Adrenal gland (tissue), 5 donors: ENCODE data around the gene TM7SF2.

Source experiments
- POLR2A ChIP-seq, 2 donors: fragments of 450-650 bp; IDR thresholded peaks; one replicate each; pipeline ENCODE4 v1.6.1; 2017; ENCODE audit warnings: antibody characterized with exemption in 2 of 2, mild to moderate bottlenecking in 2 of 2, moderate library complexity in 1 of 2
- TF ChIP-seq, protein P1 (sequence below), 6 experiments: fragments of 450-650 bp in 4 of 6; fragments of 200-600 bp in 2 of 6; sonication (generic) in 1 of 6; IDR thresholded peaks; 1 replicate in 5 of 6; 2 replicates in 1 of 6; pipeline versions ENCODE4 v1.5.1 to v1.8.0; 2016 to 2021; ENCODE audit warnings: antibody characterized with exemption in 6 of 6, mild to moderate bottlenecking in 2 of 6, moderate library complexity in 1 of 6
- donor health status: DM: no; HTN: no; CAD: no.

DNA sequence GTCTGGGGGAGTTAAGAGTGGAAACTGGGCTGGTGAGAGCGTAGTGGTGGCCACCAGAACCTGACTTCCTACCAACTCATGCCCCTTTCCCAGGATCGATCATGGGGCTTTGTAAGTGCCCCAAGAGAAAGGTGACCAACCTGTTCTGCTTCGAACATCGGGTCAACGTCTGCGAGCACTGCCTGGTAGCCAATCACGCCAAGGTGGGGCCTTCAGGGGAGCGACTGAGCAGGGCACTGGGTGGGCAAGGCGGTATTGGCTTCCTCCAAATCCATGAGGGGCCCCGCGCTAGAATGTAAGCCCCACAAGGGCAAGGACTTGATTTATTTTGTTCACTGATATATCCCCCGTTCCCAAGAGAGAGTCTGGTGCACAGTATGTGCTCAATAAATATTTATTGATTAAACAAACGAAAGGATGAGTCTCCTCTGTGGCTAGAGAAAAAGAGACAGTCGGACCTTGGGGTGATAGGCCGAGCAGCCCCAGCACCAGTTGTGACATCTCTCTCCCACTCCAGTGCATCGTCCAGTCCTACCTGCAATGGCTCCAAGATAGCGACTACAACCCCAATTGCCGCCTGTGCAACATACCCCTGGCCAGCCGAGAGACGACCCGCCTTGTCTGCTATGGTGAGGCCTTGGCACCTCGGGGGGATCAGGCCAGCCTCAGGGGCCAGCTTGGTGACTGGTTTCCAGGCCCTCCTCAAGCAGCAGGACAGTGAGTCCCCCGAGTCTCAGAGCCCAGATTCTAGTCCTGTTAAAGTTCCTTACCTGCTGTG lies 26.9 kb upstream of the TM7SF2 start:
- TF ChIP-seq, protein P1, sequence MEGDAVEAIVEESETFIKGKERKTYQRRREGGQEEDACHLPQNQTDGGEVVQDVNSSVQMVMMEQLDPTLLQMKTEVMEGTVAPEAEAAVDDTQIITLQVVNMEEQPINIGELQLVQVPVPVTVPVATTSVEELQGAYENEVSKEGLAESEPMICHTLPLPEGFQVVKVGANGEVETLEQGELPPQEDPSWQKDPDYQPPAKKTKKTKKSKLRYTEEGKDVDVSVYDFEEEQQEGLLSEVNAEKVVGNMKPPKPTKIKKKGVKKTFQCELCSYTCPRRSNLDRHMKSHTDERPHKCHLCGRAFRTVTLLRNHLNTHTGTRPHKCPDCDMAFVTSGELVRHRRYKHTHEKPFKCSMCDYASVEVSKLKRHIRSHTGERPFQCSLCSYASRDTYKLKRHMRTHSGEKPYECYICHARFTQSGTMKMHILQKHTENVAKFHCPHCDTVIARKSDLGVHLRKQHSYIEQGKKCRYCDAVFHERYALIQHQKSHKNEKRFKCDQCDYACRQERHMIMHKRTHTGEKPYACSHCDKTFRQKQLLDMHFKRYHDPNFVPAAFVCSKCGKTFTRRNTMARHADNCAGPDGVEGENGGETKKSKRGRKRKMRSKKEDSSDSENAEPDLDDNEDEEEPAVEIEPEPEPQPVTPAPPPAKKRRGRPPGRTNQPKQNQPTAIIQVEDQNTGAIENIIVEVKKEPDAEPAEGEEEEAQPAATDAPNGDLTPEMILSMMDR (IDR thresholded peaks at IDR 0.05) = no peak
- no peak for TF ChIP-seq POLR2A (IDR thresholded peaks at IDR 0.05)
